ENCODE results near the gene TAB2. TPM values are rescaled to one million over a fixed set of nuclear protein-coding genes. Genes with fewer than 3 reads are reported as not detected.

TAB2 gene
- total and polyA plus RNA-seq, 2 donors (not counting 1 experiment from before 2014, with no cell fraction given): 31.6 to 88.5 TPM

- H3K27ac Mint-ChIP-seq: no peak overlapping the region
- TF ChIP-seq EZH2 (IDR thresholded peaks at IDR 0.05; ENCODE audit: borderline replicate concordance, insufficient read depth, low read depth, low read length, poor library complexity, severe bottlenecking) (no peak), CTCF (IDR thresholded peaks at IDR 0.05) (no peak)
- Histone ChIP-seq H3K36me3 (replicated peaks in 1 of 2; ENCODE audit: control extremely low read depth in 1 of 2, control insufficient read depth in 1 of 2, extremely low read depth in 1 of 2, insufficient read depth in 2 of 2, low read length in 1 of 2) (no peaks in the 10 kb centered on the region), H3K27me3 (replicated peaks in 1 of 4; ENCODE audit: control extremely low read depth in 1 of 4, control insufficient read depth in 3 of 4, insufficient read depth in 4 of 4, low read length in 3 of 4) (no peaks in the 10 kb centered on the region), H3K9me3 (ENCODE audit: control extremely low read depth in 1 of 3, control insufficient read depth in 2 of 3, insufficient read depth in 1 of 3, low read length in 2 of 3) (no peaks in the 10 kb centered on the region), H3K27ac (ENCODE audit: low read length in 2 of 2) (peak overlapping the region in 1 of 2 donors; percentile 18), H3K79me2 (ENCODE audit: control insufficient read depth, insufficient read depth, low read length) (peaks cover 99% of the 10 kb centered on the region), H3K9ac (ENCODE audit: low read length) (no peak overlapping the region), H3K4me1 (ENCODE audit: control insufficient read depth in 2 of 2, insufficient read depth in 2 of 2, low read length in 2 of 2) (peaks cover 35 to 71% of the 10 kb centered on the region in 2 donors), H3K4me2 (replicated peaks; ENCODE audit: low read depth, low read length, poor library complexity, severe bottlenecking) (peak overlapping the region; percentile 3), H3K4me3 (ENCODE audit: control extremely low read depth in 1 of 5, extremely low read depth in 1 of 5, insufficient read depth in 1 of 5, low read depth in 2 of 5, low read length in 4 of 5) (no peak overlapping the region), H4K20me1 (ENCODE audit: control insufficient read depth, insufficient read depth, low read length, poor library complexity, severe bottlenecking) (peaks cover 96% of the 10 kb centered on the region), H2AFZ (ENCODE audit: insufficient read depth, low read depth, low read length, poor library complexity, severe bottlenecking) (no peak overlapping the region)
- ATAC-seq (ENCODE audit: low read depth) (no peak), DNase-seq (no peak)
- H3K9me3 Mint-ChIP-seq (ENCODE audit: insufficient read depth): no peaks in the 10 kb centered on the region
- intact Hi-C loops (cut with micrococcal nuclease): no loop called here
- peaks cover 83% of the 10 kb centered on the region for H3K4me1 Mint-ChIP-seq
- H3K4me3 Mint-ChIP-seq: peak overlapping the region; percentile 42
- no CpG with 5 or more reads among the region's 2 CpGs for WGBS (ENCODE audit: insufficient coverage)
- no peaks in the 10 kb centered on the region for H3K27me3 Mint-ChIP-seq
- ChIA-PET CTCF (interaction anchor here (1.1 kb wide), 1 partner anchor 185 kb away, joined by 3 read pairs; no protein-coding TSS in a partner anchor), POLR2A (no interaction called here)
Observed at GRCh38 chr6:149331043-149331807, 13.7 kb downstream of the TAB2 start.

- Mint-ChIP-seq H3K4me3 (peak overlapping the region; percentile 42), H3K27me3 (no peaks in the 10 kb centered on the region), H3K27ac (no peak overlapping the region), H3K4me1 (peaks cover 87% of the 10 kb centered on the region), H3K9me3 (ENCODE audit: insufficient read depth) (no peaks in the 10 kb centered on the region)
- no peak overlapping the region for H3K4me2 ChIP-seq (replicated peaks; ENCODE audit: low read depth, low read length, poor library complexity, severe bottlenecking)
- no peak overlapping the region for H3K4me3 ChIP-seq (ENCODE audit: control extremely low read depth in 1 of 5, extremely low read depth in 1 of 5, insufficient read depth in 1 of 5, low read depth in 2 of 5, low read length in 4 of 5)
- no peaks in the 10 kb centered on the region for H3K9me3 ChIP-seq (ENCODE audit: control extremely low read depth in 1 of 3, control insufficient read depth in 2 of 3, insufficient read depth in 1 of 3, low read length in 2 of 3)
- TF ChIP-seq EZH2 (IDR thresholded peaks at IDR 0.05; ENCODE audit: borderline replicate concordance, insufficient read depth, low read depth, low read length, poor library complexity, severe bottlenecking) (no peak), CTCF (IDR thresholded peaks at IDR 0.05) (no peak)
- H3K27me3 ChIP-seq (replicated peaks in 1 of 4; ENCODE audit: control extremely low read depth in 1 of 4, control insufficient read depth in 3 of 4, insufficient read depth in 4 of 4, low read length in 3 of 4): no peaks in the 10 kb centered on the region
- no peak for DNase-seq
- ChIA-PET CTCF (interaction anchor here (1.1 kb wide), 2 partner anchors 94 to 185 kb away, joined by 3 read pairs; no protein-coding TSS in a partner anchor), POLR2A (no interaction called here)
- WGBS (ENCODE audit: insufficient coverage): 100% methylated on average over 1 of the region's 2 CpGs
- H3K4me1 ChIP-seq (ENCODE audit: control insufficient read depth in 2 of 2, insufficient read depth in 2 of 2, low read length in 2 of 2): peaks cover 41 to 77% of the 10 kb centered on the region in 2 donors
- no peak overlapping the region for H3K27ac ChIP-seq (ENCODE audit: low read length in 2 of 2)
- no peaks in the 10 kb centered on the region for H3K36me3 ChIP-seq (replicated peaks in 1 of 2; ENCODE audit: control extremely low read depth in 1 of 2, control insufficient read depth in 1 of 2, extremely low read depth in 1 of 2, insufficient read depth in 2 of 2, low read length in 1 of 2)
- H3K9ac ChIP-seq (ENCODE audit: low read length): no peak overlapping the region
- intact Hi-C loops (cut with micrococcal nuclease): no loop called here
- peaks cover 97% of the 10 kb centered on the region for H4K20me1 ChIP-seq (ENCODE audit: control insufficient read depth, insufficient read depth, low read length, poor library complexity, severe bottlenecking)
- peaks cover 99% of the 10 kb centered on the region for H3K79me2 ChIP-seq (ENCODE audit: control insufficient read depth, insufficient read depth, low read length)
- H2AFZ ChIP-seq (ENCODE audit: insufficient read depth, low read depth, low read length, poor library complexity, severe bottlenecking): no peak overlapping the region
- no peak for ATAC-seq (ENCODE audit: low read depth)
Observed at GRCh38 chr6:149331871-149332270, 14.4 kb downstream of the TAB2 start.
